ENCODE measurements around the gene CDO1.

CDO1 gene

DNA sequence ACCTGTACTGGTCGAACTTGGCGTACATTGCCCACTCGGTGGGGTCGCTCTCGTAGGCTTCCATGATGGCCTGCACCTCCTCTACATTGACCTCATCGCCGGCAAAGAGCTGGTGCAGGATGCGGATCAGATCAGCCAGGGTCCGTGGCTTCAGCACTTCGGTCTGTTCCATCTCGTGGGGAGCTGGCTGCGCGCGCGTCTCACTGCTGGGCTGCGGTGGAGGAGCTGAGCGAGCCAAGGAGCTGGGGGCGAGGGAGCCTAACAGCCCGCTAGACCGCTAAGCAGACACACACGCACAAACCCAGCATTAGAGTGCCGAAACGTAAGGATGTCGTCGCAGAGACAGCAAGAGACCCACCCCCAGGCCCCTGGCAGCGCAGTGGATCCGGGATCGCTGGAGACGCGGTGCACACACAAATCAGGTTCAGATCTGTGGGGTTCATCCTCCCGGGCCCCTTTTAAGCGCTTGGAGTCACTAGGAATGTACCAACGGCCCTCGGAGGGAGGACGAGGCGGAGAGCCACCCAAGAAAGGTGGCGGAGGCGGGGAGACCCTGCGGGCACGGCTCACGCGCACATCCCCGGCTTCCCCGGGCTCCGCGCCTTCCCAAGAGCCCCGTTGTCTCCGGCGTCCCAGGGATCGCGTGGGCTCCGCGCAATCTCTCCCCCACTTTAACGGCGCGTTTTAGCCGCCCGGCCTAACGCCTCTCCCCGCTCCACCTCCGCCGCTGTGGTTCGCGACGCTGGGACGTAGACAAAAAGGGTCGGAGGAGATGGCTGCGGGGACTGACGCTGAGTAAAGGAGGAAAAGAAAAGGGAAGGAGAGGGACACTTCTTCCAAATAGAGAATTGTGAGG is at the start of gene CDO1:
Gene CDO1, minus strand, starts transcription at position 434 of the 856 bp plus-strand sequence. Its CDS starts 262 bp downstream, at position 172.
- peak; percentile 61 for DNase-seq (ENCODE audit: low spot score)

DNA sequence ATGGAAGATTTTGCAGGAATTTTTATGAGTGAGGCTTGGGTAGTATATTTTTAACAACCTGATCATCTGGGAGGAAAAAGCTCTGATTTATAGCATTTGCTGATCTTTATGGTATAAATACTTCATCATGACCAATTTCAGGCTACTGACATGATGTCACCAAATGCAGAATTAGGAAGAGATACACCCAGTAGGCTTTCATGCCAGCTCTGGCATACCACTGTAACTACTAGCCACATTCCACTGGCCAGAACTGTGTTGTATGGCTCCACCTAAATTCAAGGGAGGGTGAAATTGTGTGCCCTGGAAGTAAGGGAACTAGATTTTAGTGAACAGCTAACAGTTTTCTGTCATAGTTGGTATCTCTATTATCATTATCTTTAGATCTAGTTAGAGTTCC is 42.9 kb upstream of the CDO1 start:
- peak; percentile 21 for DNase-seq (ENCODE audit: low spot score)

DNA sequence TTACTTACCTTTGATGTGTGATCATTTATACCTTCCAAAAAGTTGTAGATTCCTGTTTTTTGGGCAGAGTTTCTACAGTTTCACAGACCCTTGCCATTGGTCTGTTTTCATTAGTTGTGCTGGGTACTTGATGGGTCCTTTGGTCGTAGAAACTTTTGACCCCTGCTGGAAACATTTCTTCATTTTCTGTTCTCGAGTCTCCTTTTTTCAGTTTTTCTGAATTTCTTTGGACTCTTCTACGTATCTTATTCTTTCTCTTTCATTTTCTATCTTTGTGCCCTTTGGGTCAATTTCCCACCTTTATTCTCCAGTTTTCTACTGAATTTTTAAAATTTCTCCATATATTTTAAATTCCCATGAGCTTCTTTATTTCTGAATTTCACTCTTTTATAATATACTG is 41.9 kb upstream of the CDO1 start:
- no peak for DNase-seq (ENCODE audit: low spot score)

DNA sequence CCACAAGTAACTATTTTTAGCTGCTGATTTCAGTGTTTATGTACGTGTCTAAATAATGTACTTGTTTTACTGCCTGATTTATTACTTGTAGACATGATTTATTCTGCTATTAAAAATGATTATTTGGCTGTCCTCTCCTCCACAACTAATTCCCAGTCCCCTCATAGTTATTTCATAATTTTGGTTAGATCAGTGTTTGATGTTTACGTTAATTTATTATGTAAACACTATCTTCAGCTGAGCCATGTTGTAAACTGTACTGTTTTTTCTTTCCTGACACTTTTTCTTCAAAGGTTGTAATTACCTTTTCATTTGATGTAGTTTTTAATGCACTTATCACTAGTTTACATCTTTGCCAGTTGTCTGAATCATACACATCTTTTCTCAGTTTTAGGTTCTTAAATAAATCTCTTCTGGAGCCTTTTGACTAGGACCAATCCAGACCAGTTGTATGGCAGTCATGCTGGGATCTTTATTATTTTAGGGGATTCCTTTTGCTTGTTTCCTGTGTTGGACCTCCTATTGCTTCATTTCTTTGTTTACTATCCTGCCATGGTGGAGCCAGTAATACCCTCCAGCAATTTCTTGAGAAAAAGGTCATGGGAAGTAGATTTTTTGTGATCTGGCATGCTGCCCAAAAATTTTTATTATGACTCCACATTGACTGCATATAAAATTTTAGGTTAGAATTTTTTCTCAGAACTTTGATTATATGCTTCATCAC is 41.3 kb upstream of the CDO1 start:
- no peak for DNase-seq (ENCODE audit: low spot score)

DNA sequence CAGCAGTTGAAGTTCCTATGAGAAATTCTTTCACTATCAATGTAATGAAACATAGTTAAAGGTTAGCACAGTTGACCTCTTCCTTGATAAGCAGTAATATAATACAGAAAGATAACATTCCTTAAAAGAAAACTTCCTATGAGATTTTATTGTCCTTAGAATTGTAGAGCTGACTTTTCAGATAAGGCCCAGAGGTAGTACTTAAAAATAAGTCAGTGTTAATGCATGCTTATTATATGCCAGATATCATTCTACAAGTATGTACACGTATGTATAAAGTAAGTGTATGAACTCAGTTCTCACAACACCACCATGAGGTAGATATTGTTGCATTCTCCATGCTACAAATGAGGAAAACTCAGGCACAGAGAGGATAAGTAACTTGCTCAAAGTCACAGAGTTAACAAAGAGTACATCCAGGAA is 40.6 kb upstream of the CDO1 start:
- no peak for DNase-seq (ENCODE audit: low spot score)

DNA sequence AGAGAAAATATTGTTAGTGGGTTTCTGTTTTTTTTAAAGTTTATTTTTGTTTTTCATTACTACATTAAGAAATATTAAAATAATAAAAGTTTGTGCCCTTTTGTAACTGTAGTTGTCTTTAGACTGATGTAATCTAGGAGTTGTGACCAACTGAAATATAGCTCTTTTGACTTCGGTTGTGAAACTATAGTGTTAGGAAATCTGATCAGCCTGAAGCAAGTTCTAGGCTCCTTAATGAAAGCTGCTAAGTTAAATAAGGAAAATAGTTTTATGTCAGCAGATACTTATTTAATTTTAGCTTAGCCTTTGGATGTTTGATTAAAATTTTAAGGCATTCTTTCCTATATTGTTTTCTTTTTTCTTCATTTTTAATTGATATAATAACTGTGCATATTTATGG is 39.5 kb upstream of the CDO1 start:
- no peak for DNase-seq (ENCODE audit: low spot score)

DNA sequence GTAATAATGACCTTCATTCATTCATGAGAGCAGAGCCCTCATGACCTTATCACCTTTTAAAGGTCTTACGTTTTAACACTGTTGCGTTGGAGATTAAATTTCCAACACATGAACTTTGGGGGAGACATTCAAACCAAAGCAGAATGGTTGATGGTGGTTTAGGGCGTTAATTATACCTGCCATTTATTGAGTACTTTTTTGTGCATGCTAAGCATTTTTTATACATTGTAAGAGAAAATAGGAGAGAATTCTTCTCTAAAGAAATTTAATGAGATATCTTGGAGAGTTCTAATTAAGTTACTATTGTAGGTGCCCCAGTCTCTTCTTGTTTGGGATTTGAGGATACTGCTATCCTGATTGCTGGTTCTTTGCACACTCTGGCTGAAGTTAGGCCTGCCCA is 37.7 kb upstream of the CDO1 start:
- DNase-seq (ENCODE audit: low spot score): no peak

DNA sequence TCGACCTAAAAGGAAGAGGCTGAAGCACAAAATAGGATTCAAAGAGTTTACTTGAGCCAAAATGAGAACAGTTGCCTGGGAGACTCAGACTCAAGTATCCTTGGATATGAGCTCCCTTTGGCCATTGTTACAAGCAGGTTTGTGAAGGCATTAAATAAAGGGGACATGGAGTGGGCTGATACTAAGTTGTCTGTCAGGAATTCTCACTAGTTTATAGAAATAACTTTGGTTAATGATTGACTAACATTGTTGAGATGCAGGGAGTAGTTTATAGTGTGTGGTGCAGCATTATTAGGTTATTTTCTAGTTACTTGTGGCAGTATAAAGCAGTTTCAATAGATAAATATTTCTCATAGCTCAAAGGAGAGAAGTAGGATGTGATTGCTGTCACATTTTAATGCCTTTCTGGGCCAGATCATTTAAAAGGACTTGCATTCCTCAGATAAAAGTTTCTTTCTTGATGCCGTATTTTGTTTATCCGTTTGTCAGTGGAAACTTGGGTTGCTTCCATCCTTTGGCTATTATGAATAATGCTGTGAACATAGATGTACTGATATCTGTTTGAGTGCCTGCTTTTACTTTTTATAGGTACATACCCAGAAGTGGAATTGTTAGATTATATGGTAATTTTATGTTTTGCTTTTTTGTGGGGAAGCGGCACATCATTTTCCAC is 34.4 kb upstream of the CDO1 start:
- DNase-seq (ENCODE audit: low spot score): no peak

DNA sequence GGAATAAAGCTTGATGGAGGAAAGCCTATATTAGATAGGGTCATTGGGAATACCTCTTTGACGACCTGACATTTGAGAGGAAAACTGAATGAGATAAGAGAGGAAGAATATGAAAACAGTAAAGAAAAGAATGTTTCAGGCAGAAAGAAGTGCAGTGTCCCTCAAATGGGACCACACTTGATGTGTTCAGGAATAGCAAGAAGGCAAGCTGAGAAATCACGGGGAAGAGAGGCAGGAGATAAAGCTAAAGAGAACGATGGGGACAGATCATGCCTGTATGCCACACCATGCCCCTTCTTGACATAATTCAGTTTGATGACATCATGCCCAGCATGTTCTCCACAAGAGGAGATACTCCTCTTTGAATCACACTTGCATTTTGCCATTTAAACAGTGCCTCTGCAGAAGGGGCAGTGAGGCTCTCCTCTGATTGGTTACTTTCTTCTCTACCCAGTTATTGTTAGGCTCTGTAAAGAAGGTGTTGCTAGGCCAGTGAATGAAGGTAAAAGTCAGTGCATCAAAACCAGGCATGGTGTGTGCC is 32.9 kb upstream of the CDO1 start:
- DNase-seq (ENCODE audit: low spot score): no peak

DNA sequence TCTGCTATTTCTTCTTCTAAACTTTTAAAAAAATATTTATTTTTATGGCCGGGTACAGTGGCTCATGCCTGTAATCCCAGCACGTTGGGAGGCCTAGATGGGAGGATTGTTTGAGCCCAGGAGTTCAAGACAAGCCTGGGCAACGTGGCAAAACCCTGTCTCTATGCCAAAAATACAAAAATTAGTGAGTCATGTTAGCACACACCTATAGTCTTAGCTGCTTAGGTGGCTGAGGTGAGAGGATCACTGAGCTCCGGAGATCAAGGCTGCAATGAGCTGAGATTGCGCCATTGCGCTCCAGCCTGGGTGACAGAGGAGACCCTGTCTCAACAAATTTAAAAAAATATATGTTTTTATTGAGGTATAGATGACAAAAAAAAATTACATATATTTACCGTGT is 30.8 kb upstream of the CDO1 start:
- DNase-seq (ENCODE audit: low spot score): no peak

DNA sequence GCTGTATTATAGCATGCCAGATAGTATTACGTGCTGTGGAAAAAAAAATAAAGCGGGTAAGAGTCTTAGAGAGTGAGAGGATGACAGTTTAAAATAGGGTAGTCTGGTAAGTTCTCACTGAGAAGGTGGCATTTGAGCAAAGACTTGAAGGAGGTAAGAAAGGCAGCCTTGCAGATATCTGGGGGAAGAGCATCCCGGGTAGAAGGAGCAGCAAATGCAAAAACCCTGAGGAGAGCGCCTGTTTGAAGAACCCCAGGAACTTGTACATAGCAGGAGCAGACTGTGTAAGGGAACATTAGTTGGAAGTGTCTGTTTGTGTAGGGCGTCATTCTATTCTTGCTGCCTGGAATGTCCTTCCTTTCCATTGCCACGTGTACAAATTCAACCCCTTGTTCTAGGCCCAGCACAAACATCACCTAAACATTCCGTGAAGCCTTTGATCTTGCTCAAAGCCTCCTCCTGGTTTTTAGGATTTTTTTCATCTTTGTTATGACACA is 27.9 kb upstream of the CDO1 start:
- no peak for DNase-seq (ENCODE audit: low spot score)

DNA sequence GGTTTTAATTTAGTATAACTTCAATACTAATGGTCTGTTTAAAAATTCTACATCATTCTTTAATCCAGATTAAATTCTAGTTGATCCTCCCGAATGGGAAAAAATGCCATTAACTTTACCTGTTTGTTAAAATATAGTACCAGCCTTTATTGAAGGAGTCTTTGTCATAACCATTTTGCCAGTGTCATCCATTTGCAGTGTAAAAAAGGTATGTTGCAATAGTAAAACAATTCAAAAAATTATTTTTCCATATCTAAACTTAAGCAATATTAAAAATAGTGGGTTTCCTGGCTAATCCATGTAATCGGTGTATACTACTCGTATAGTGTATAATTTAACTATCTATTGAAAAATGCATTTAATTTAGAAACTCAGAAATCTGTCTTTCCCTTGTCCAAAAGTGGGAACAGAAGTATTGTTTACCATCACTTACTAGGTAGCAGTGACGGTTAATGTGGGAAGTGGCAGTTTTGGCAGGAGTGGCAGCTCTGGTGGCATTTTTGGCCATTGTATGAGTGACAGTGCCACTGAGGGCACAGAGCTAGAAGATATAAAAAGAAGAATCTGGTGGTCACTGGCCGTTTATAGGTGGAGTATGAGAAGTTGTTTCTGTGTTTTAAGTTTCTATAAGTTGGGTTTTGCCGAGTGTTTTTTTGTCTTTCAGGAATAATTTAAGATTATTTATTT is 27.1 kb upstream of the CDO1 start:
- DNase-seq (ENCODE audit: low spot score): no peak

DNA sequence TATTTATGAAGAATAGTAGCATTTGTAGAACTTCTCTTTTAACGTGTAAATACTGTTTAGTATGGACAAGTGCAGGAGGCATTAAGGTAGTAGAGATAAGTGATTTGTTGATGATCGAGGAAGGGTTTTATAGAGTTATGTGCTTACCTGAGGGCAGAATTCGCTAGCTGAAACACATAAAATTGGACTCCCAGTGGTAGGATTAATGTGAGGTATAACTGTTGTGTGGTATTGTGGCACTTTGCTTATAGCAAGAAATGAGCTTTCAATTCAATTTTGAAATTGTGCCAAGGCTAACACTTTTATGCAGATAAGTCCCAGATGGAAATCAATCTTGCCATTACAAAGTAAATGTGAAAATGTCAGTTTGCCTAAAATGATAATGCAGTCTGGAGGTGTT is 26.5 kb upstream of the CDO1 start:
- no peak for DNase-seq (ENCODE audit: low spot score)

DNA sequence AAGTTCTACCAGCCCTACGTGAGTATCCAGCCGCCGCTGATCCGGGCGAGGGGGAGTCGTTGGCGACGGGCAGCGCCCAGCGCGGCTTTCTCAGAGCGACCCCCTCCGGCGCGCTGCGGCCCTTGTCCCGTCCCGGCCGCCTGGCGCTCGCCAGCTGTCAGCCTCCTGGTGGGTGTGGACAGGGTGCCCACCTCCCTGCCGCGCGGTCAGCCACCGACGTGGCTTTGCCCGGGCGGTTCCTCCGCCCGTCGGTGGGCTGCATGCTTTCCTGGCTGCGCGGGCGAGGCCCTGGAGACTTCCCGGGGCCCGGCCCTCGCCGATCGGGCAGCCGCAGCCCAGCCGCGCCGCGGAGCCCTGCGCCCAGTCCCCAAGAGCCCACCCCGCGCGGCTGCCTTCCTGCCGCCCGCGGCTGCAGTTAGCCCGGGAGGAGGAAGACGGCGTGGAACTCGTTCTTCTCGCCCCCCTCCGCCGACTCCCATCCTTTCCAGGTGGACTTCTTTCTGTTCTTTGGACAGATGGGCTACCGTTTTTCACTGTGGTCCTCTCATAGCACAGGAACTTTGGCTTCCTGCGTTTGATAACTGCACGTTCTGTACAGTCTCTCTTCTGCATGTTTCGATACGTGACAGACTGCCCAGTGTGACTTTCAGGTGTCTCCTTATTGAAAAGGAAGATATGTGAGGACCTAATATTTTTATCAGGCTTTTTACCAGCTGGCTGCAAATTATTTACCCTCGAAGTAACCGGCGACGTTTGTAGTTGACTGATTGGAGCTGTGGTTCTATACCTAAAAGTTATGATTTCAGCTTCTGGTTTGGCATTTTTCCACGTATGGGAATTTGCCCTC is 25.9 kb upstream of the CDO1 start:
- peak; percentile 73 for DNase-seq (ENCODE audit: low spot score)

DNA sequence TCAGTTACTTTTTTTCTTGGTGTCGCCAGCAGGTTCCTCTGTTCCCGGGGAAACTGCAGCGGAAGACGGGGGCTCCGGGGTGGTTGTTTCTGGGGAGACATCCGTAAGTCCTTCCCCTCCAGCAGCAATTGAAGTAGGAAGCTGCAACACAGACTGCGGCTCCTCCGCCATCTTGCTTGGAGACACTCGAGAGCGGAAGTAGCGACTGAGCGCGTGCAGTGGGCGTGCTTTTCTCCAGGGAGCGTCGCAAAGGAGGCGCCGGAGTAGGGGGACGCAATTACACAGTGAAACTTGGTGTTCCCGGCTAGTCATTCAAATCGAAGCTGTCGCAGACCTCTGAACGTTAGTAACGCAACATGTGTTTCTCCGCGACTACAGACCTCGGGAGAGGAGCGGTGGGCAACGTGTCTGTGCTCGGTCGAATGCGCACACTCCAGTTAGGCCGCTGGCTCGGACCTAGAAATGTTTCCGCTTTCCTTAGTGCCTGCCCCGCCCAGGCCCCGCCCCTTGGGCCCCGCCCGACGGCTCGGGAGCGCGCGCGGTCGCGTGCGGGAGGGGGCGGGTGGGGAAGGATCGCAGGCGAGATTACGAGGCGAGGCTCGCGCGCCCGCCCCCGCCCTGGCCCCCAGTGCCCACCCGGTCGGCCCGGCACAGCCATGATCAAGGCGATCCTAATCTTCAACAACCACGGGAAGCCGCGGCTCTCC is 25.1 kb upstream of the CDO1 start, which contains the start of the genes AP3S1 and ATG12:
Gene AP3S1, plus strand, starts transcription at position 554 of the 707 bp plus-strand sequence. Its CDS starts 103 bp downstream, at position 657.
Gene ATG12, minus strand, starts transcription at position 184 of the 707 bp plus-strand sequence. Its CDS starts 13 bp downstream, at position 171.
- peak; percentile 93 for DNase-seq (ENCODE audit: low spot score)

DNA sequence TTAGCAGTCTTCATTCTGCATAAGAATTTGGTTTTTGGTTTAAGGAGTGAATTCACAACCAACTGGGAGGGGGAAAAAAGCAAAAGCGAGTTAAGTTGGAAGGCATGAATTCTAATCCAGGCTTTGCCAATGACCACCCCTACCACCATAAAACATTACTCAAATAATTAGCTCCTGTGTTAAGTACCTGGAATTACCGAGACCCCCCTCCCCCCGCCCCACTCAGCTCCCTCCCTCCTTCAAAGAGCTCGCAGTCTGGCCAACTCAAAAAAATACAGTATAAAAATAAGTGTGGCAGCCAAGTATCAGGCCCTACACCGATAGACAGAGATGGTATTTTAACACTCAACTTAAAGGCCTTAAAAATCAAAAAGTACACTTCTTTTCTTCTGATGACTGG is 24.4 kb upstream of the CDO1 start:
- DNase-seq (ENCODE audit: low spot score): no peak

DNA sequence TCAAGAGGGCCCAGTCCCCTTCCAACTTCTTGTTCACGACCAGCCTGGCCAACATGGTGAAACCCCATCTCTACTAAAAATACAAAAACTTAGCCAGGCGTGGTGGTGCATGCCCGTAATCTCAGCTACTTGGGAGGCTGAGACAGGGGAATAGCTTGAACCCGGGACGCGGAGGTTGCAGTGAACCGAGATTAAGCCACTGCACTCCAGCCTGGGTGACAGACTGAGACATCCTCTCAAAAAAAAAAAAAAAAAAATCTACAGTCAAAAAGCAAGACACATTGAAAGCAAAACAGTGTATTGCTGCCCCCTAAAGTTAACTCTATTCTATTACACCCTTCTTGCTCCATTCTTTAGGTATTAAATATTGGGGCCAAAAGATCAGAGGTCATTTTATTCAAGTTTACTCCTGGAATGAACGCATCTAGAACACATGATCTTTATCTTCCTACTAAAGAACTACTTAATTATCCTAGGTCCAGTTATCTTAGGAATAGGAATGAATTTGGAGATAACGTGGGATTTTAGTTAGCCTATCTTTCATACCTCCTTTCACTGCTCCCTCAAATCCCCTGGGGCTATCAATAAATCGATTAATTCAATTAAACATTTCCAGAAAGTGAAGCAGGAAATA is 22.5 kb upstream of the CDO1 start:
- DNase-seq (ENCODE audit: low spot score): peak; percentile 49

DNA sequence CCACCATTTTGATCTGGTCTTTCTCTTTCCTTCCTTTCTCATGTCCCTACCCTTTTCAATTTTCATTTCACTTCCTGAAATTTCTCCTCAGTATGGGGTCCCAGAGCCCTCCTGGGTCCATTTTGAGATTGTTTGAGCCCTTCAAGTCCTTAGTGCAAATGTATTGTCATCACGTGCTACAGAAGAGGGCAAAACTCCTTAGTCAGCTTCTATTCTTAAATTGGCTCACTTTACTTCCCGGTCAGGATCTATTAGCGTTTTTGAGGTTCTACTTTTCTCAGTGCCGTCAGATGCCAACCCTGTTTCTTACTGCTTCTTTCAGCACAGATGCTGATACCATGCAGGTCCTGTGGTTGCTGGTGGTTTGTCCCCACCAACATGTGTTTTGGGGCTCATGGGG is 19.0 kb upstream of the CDO1 start:
- no peak for DNase-seq (ENCODE audit: low spot score)

DNA sequence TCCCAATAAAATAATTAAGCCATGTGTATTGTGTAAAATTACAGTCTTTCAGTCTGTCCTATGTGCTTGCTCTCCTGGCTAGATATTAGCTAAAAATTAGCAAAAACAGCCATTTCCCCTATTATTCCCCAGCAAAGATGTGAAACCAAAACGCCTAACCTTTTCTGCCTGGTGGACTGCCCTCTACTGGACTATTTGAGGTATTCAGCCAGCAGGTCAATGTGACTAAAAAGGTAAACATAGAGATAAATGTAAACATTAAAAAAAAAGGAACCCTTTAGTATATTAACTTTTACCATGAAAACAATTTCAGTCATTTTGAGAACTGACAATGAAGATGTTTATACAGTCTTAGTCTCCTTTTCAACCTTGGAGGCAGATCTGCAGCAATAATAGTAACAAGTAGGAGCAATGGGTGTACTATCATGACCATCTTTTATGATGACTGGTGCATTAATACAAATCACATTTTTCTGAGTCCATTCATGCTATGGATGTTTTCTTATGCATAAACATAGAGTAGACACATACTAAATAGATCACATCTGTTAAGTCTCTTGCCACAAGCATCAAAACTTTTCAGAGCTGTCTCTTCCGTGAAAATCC is 14.8 kb upstream of the CDO1 start:
- peak; percentile 53 for DNase-seq (ENCODE audit: low spot score)
